ENCODE measurements around the gene SLC35B1.

GRCh38 chr17:49698005-49698404 is 9.8 kb downstream of the SLC35B1 start:
- no peak for TF ChIP-seq CTCF (IDR thresholded peaks at IDR 0.05)
- TF ChIP-seq EP300 (IDR thresholded peaks at IDR 0.05): no peak
- TF ChIP-seq POLR2AphosphoS5 (IDR thresholded peaks at IDR 0.05): no peak
- no peak for TF ChIP-seq POLR2A (IDR thresholded peaks at IDR 0.05)
